ENCODE measurements around the gene SSTR1.

Gene SSTR1

GRCh38 chr14:38203929-38204718 is 3.6 kb upstream of the SSTR1 start:
- no peak for DNase-seq

GRCh38 chr14:38204719-38205115 is 3.0 kb upstream of the SSTR1 start:
- no peak for DNase-seq

GRCh38 chr14:38205119-38205813 is 2.4 kb upstream of the SSTR1 start:
- DNase-seq: no peak

- peak; percentile 30 for DNase-seq
These were observed 1.6 kb upstream of the SSTR1 start for GRCh38 chr14:38205949-38206665.

- DNase-seq: no peak
These were observed 871 bp upstream of the SSTR1 start for GRCh38 chr14:38206689-38207376.

GRCh38 chr14:38207377-38207735 is 348 bp upstream of the SSTR1 start:
- DNase-seq: no peak

- DNase-seq: peak; percentile 66
These were observed 1.2 kb downstream of the SSTR1 start for GRCh38 chr14:38208618-38209562.

GRCh38 chr14:38209572-38210557 is 2.2 kb downstream of the SSTR1 start:
- DNase-seq: peak; percentile 59

- peak; percentile 53 for DNase-seq
These were observed 3.0 kb downstream of the SSTR1 start for GRCh38 chr14:38210587-38211216.

- no peak for DNase-seq
These were observed 3.6 kb downstream of the SSTR1 start for GRCh38 chr14:38211255-38211735.

- DNase-seq: no peak
These were observed 4.4 kb downstream of the SSTR1 start for GRCh38 chr14:38212111-38212510.

GRCh38 chr14:38213001-38213400 is 5.3 kb downstream of the SSTR1 start:
- DNase-seq: peak; percentile 68

GRCh38 chr14:38217553-38217952 is 9.8 kb downstream of the SSTR1 start:
- no peak for DNase-seq

- DNase-seq: no peak
These were observed 13.4 kb downstream of the SSTR1 start for GRCh38 chr14:38221077-38221476.

GRCh38 chr14:38224338-38224737 is 16.6 kb downstream of the SSTR1 start:
- DNase-seq: no peak

GRCh38 chr14:38225946-38226345 is 18.2 kb downstream of the SSTR1 start:
- DNase-seq: no peak

GRCh38 chr14:38226366-38226765 is 18.7 kb downstream of the SSTR1 start:
- no peak for DNase-seq

- DNase-seq: no peak
These were observed 25.5 kb downstream of the SSTR1 start for GRCh38 chr14:38233218-38233617.

- peak; percentile 54 for DNase-seq
These were observed 30.6 kb downstream of the SSTR1 start for GRCh38 chr14:38238332-38238731.

- DNase-seq: no peak
These were observed 31.2 kb downstream of the SSTR1 start for GRCh38 chr14:38238878-38239277.

All from fibroblast of upper back skin (primary cell).